ENCODE results near the gene GPX4. TPM values are rescaled to one million over a fixed set of nuclear protein-coding genes. Genes with fewer than 3 reads are reported as not detected.
A peak's percentile ranks its signal among the peaks of the same experiment; 100 is the strongest.

GPX4 gene
- total and polyA plus RNA-seq, 2 of the 13 experiments (the other 11 are each of a cell fraction or from before 2014, with no cell fraction given), result 535 to 613 TPM

DNA sequence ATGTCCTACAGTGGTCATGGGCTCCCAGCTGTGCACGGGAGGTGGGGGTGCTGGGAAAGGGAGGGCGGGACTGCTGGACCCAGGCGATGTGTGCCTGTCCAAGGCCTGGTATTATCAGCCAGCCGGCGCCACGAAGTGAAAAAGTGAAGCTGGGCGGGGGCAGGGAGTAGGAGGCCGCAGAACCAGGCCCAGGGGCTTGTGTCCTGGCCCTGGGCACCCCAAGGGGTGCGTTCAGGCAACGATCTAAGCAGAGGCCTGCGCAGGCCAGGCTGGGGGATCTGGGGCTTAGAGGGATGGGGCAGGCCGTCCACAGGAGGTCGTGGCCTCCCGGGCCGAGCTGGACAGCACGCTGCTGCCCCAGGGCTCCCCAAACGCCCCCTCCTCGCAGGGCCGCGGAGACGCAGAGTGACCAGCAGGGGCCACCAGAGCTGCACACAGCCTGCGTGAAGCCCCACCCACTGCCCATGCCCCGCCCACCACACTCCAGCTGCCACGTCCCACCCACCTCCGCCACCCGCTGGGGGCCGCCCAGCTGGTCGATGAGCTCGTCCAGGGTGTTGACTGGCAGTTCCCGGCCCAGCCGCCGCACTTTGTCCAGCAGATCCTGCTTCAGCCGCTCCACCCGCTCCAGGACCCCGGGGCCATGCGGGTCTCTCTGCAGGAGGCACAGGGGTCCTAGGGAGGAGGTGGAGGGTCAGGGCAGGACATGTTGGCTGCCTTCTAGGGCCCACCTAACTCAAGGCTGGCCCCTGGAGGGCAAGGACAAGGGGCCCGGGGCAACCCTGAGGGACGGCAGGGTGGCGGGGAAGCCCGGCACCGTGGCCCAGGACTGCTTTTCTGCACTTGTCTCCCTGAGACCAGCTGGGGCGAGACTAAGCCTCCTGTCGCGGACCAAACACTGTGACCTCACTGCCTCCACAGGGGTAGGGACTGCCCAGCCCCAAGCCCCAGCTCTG, 9.5 kb downstream of the GPX4 start (continued):
- TF ChIP-seq NCOA1 (CRISPR knock-in tag; IDR thresholded peaks at IDR 0.05), result peak; percentile 79; the same call in 1 of the 2 replicates
- no peak for TF ChIP-seq ARNT (IDR thresholded peaks at IDR 0.05)
- TF ChIP-seq, protein P1, sequence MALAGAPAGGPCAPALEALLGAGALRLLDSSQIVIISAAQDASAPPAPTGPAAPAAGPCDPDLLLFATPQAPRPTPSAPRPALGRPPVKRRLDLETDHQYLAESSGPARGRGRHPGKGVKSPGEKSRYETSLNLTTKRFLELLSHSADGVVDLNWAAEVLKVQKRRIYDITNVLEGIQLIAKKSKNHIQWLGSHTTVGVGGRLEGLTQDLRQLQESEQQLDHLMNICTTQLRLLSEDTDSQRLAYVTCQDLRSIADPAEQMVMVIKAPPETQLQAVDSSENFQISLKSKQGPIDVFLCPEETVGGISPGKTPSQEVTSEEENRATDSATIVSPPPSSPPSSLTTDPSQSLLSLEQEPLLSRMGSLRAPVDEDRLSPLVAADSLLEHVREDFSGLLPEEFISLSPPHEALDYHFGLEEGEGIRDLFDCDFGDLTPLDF (CRISPR knock-in tag; IDR thresholded peaks at IDR 0.05), result no peak
- TF ChIP-seq, protein P2, sequence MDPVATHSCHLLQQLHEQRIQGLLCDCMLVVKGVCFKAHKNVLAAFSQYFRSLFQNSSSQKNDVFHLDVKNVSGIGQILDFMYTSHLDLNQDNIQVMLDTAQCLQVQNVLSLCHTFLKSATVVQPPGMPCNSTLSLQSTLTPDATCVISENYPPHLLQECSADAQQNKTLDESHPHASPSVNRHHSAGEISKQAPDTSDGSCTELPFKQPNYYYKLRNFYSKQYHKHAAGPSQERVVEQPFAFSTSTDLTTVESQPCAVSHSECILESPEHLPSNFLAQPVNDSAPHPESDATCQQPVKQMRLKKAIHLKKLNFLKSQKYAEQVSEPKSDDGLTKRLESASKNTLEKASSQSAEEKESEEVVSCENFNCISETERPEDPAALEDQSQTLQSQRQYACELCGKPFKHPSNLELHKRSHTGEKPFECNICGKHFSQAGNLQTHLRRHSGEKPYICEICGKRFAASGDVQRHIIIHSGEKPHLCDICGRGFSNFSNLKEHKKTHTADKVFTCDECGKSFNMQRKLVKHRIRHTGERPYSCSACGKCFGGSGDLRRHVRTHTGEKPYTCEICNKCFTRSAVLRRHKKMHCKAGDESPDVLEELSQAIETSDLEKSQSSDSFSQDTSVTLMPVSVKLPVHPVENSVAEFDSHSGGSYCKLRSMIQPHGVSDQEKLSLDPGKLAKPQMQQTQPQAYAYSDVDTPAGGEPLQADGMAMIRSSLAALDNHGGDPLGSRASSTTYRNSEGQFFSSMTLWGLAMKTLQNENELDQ (CRISPR knock-in tag; IDR thresholded peaks at IDR 0.05; ENCODE audit: borderline replicate concordance), result no peak
- TF ChIP-seq, protein P3, sequence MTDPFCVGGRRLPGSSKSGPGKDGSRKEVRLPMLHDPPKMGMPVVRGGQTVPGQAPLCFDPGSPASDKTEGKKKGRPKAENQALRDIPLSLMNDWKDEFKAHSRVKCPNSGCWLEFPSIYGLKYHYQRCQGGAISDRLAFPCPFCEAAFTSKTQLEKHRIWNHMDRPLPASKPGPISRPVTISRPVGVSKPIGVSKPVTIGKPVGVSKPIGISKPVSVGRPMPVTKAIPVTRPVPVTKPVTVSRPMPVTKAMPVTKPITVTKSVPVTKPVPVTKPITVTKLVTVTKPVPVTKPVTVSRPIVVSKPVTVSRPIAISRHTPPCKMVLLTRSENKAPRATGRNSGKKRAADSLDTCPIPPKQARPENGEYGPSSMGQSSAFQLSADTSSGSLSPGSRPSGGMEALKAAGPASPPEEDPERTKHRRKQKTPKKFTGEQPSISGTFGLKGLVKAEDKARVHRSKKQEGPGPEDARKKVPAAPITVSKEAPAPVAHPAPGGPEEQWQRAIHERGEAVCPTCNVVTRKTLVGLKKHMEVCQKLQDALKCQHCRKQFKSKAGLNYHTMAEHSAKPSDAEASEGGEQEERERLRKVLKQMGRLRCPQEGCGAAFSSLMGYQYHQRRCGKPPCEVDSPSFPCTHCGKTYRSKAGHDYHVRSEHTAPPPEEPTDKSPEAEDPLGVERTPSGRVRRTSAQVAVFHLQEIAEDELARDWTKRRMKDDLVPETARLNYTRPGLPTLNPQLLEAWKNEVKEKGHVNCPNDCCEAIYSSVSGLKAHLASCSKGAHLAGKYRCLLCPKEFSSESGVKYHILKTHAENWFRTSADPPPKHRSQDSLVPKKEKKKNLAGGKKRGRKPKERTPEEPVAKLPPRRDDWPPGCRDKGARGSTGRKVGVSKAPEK (CRISPR knock-in tag; IDR thresholded peaks at IDR 0.05; ENCODE audit: borderline replicate concordance), result no peak
- TF ChIP-seq TEAD2 (CRISPR knock-in tag; IDR thresholded peaks at IDR 0.05), result no peak
- TF ChIP-seq TMF1 (CRISPR knock-in tag; IDR thresholded peaks at IDR 0.05; ENCODE audit: low read depth), result no peak
- TF ChIP-seq ZNF644 (CRISPR knock-in tag; IDR thresholded peaks at IDR 0.05; ENCODE audit: low read depth), result no peak
- no peak for TF ChIP-seq NKX3-1 (CRISPR knock-in tag; IDR thresholded peaks at IDR 0.05)
- 0 out of 2 replicates have a peak, but pooled peaks have one; percentile 30 for TF ChIP-seq TP53 (CRISPR knock-in tag; conservative IDR thresholded peaks at IDR 0.05)
- TF ChIP-seq, protein P4, sequence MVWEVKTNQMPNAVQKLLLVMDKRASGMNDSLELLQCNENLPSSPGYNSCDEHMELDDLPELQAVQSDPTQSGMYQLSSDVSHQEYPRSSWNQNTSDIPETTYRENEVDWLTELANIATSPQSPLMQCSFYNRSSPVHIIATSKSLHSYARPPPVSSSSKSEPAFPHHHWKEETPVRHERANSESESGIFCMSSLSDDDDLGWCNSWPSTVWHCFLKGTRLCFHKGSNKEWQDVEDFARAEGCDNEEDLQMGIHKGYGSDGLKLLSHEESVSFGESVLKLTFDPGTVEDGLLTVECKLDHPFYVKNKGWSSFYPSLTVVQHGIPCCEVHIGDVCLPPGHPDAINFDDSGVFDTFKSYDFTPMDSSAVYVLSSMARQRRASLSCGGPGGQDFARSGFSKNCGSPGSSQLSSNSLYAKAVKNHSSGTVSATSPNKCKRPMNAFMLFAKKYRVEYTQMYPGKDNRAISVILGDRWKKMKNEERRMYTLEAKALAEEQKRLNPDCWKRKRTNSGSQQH (CRISPR knock-in tag; IDR thresholded peaks at IDR 0.05; ENCODE audit: low read depth), result 0 out of 2 replicates have a peak, but pooled peaks have one; percentile 26
- peak; percentile 85 for TF ChIP-seq ZNF501 (CRISPR knock-in tag; IDR thresholded peaks at IDR 0.05)
- no peak for TF ChIP-seq ZNF12 (CRISPR knock-in tag; IDR thresholded peaks at IDR 0.05)
- no peak for TF ChIP-seq SAFB2 (CRISPR knock-in tag; IDR thresholded peaks at IDR 0.05; ENCODE audit: borderline replicate concordance, low read depth)
- no peak for TF ChIP-seq NFIB (CRISPR knock-in tag; IDR thresholded peaks at IDR 0.05; ENCODE audit: borderline replicate concordance)
- TF ChIP-seq MZF1 (CRISPR knock-in tag; IDR thresholded peaks at IDR 0.05; ENCODE audit: borderline replicate concordance), result no peak
- TF ChIP-seq ONECUT2 (CRISPR knock-in tag; IDR thresholded peaks at IDR 0.05), result peak; percentile 67; the same call in 1 of the 2 replicates
- TF ChIP-seq, protein P5, sequence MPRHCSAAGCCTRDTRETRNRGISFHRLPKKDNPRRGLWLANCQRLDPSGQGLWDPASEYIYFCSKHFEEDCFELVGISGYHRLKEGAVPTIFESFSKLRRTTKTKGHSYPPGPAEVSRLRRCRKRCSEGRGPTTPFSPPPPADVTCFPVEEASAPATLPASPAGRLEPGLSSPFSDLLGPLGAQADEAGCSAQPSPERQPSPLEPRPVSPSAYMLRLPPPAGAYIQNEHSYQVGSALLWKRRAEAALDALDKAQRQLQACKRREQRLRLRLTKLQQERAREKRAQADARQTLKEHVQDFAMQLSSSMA (CRISPR knock-in tag; IDR thresholded peaks at IDR 0.05), result no peak; the same call in 1 of the 2 replicates
